Upper lobe of left lung (tissue), 4 donors: ENCODE data around the gene GPD1L.
"Not testable (repeated sequence)": the region's sequence is repeated elsewhere in the genome, so short reads cannot be mapped to it uniquely, and the experiment has no call there.

ENCODE experiments used
- CTCF ChIP-seq, 6 experiments: fragments of 450-650 bp in 4 of 6; fragments of 200-600 bp in 2 of 6; sonication (generic) in 2 of 6; IDR thresholded peaks; one replicate each; pipeline ENCODE4 v1.5.1; 2016 to 2019; ENCODE audit warnings: antibody characterized with exemption in 6 of 6
- EP300 ChIP-seq, 4 donors: sonication (generic); formaldehyde crosslinking; IDR thresholded peaks; one replicate each; pipeline ENCODE4 v1.5.1; 2017; ENCODE audit warnings: antibody characterized with exemption in 4 of 4, control low read depth in 2 of 4
- POLR2A ChIP-seq, 4 donors: fragments of 450-650 bp; IDR thresholded peaks; one replicate each; pipeline ENCODE4 v1.5.1; 2016 to 2017; ENCODE audit warnings: antibody characterized with exemption in 4 of 4, mild to moderate bottlenecking in 2 of 4
- POLR2AphosphoS5 ChIP-seq, 2 donors: sonication (generic); formaldehyde crosslinking; IDR thresholded peaks; one replicate each; pipeline ENCODE4 v1.5.1; 2017; ENCODE audit warnings: antibody characterized with exemption in 2 of 2

GRCh38 chr3:32108224-32108623, 1.8 kb downstream of the GPD1L start:
- not testable (repeated sequence) for TF ChIP-seq CTCF, POLR2AphosphoS5, EP300, POLR2A (IDR thresholded peaks at IDR 0.05)
